Measurements from ENCODE around the gene METTL26. TPM values are rescaled to one million over a fixed set of nuclear protein-coding genes. Genes with fewer than 3 reads are reported as not detected.

The METTL26 gene
- total RNA-seq, 4 donors from 2014 or later: 69.6 to 105 (median 79.9) TPM

- Histone ChIP-seq H3K27ac (peak overlapping the region; percentile 85 to 99 (median 96)), H3K9me3 (no peaks in the 10 kb centered on the region), H3K4me1 (peaks cover 24 to 42% (median 24%) of the 10 kb centered on the region in 3 donors), H3K27me3 (no peaks in the 10 kb centered on the region), H3K4me3 (peak overlapping the region; percentile 72 to 93 (median 82)), H3K36me3 (peaks cover 0 to 29% (median 9%) of the 10 kb centered on the region in 3 donors)
- WGBS, 2 donors: no CpG with 5 or more reads among the region's 55 CpGs
- DNase-seq: no peak
- intact Hi-C loops (cut with DNase I): no loop called here
- TF ChIP-seq POLR2A (IDR thresholded peaks at IDR 0.05) (no peak), CTCF (IDR thresholded peaks at IDR 0.05) (no peak)
Observed at GRCh38 chr16:635573-636205, 416 bp downstream of the METTL26 start.

- WGBS, 2 donors: 80 to 83% methylated on average over 4 of the region's 7 CpGs
- no peak overlapping the region for H3K27ac ChIP-seq
- TF ChIP-seq POLR2A (IDR thresholded peaks at IDR 0.05): no peak
- TF ChIP-seq CTCF (IDR thresholded peaks at IDR 0.05): no peak
- peak overlapping the region in 3 of 4 donors; percentile 72 to 93 (median 75) for H3K4me3 ChIP-seq
- peaks cover 30 to 46% (median 31%) of the 10 kb centered on the region in 3 donors for H3K4me1 ChIP-seq
- intact Hi-C loops (cut with DNase I): no loop called here
- H3K36me3 ChIP-seq: peaks cover 0 to 29% (median 9%) of the 10 kb centered on the region in 3 donors
- H3K9me3 ChIP-seq: no peaks in the 10 kb centered on the region
- no peaks in the 10 kb centered on the region for H3K27me3 ChIP-seq
- DNase-seq: no peak
Observed at GRCh38 chr16:634996-635395, 1.1 kb downstream of the METTL26 start.

GRCh38 chr16:634051-634670 lies 1.9 kb downstream of the METTL26 start:
- no peak for DNase-seq
- H3K9me3 ChIP-seq: no peaks in the 10 kb centered on the region
- peaks cover 31 to 54% (median 33%) of the 10 kb centered on the region in 3 donors for H3K4me1 ChIP-seq
- TF ChIP-seq POLR2A (IDR thresholded peaks at IDR 0.05) (no peak), CTCF (IDR thresholded peaks at IDR 0.05) (no peak)
- intact Hi-C loops (cut with DNase I): no loop called here
- peaks cover 0 to 31% (median 9%) of the 10 kb centered on the region in 3 donors for H3K36me3 ChIP-seq
- no peaks in the 10 kb centered on the region for H3K27me3 ChIP-seq
- WGBS, 2 donors: 92% methylated on average over 10 of the region's 22 CpGs; no CpG with 5 or more reads in 1 of the 2 donors
- H3K27ac ChIP-seq: no peak overlapping the region
- no peak overlapping the region for H3K4me3 ChIP-seq

GRCh38 chr16:633336-634050 lies 2.6 kb downstream of the METTL26 start:
- H3K36me3 ChIP-seq: peaks cover 3 to 38% (median 9%) of the 10 kb centered on the region in 3 donors
- H3K27ac ChIP-seq: no peak overlapping the region
- no peaks in the 10 kb centered on the region for H3K27me3 ChIP-seq
- no peak for TF ChIP-seq CTCF (IDR thresholded peaks at IDR 0.05)
- TF ChIP-seq POLR2A (IDR thresholded peaks at IDR 0.05): no peak
- DNase-seq: no peak
- 93 to 96% methylated on average over 25 to 41 of the region's 74 CpGs for WGBS, 2 donors
- intact Hi-C loops (cut with DNase I): no loop called here
- peaks cover 31 to 54% (median 35%) of the 10 kb centered on the region in 3 donors for H3K4me1 ChIP-seq
- no peak overlapping the region for H3K4me3 ChIP-seq
- no peaks in the 10 kb centered on the region for H3K9me3 ChIP-seq
